K562 (cell line): ENCODE results near the gene DSCAM. TPM values are rescaled to one million over a fixed set of nuclear protein-coding genes. Genes with fewer than 3 reads are reported as not detected.

Source experiments
- ATAC-seq: fragments of 200-7000 bp; cut with Tn5 transposase; 3 replicates; pipeline ENCODE4 v1.9.1; 2020; ENCODE audit warnings: moderate library complexity
- BruUV-seq: library from RNA; stranded (reverse); fragments of 400-500 nt; replicated peaks from 2 replicates; lab custom pipeline; 2021; lab: Mats Ljungman, UMichigan
- CTCF ChIA-PET: fragments of 300-600 bp; formaldehyde crosslinking; extraction: SDS; loops from one replicate; lab custom pipeline; 2021; ENCODE audit warnings: low intra/inter-chr PET ratio; lab: Yijun Ruan, JAX
- POLR2A ChIA-PET: fragments of 300-600, 350-650 bp; sonication (Branson Sonifier 250); formaldehyde crosslinking; extraction: SDS; loops from one replicate; lab custom pipeline; 2021; ENCODE audit warnings: antibody characterized with exemption, inconsistent platforms; lab: Yijun Ruan, JAX
- DNase-seq, 4 experiments: peaks; one replicate each; pipeline versions ENCODE4 v3.0.0 to v3.0.0-alpha.2; 2011 to 2018; ENCODE audit warnings: low spot score in 3 of 4, mixed read lengths in 3 of 4; ENCODE audit errors: extremely low read depth in 1 of 4
- FAIRE-seq: peaks from 2 replicates; lab custom pipeline; 2011; peaks lifted over from hg19 to GRCh38; lab: Jason Lieb, UNC
- H2AFZ ChIP-seq: 2 replicates; pipeline ENCODE4 v1.6.0; 2011; ENCODE audit warnings: low read depth, low read length, control low read depth, inconsistent platforms
- H3K27ac ChIP-seq: fragments of 200-600 bp; 3 replicates; pipeline ENCODE4 v1.8.0; 2011; ENCODE audit warnings: low read depth, mild to moderate bottlenecking, control low read depth, inconsistent platforms, low read length, moderate library complexity, mixed read lengths; ENCODE audit errors: extremely low read depth
- H3K27me3 ChIP-seq, 2 experiments: fragments of 300-600 bp in 1 of 2; 2 replicates in 1 of 2; 3 replicates in 1 of 2; pipeline versions ENCODE4 v1.6.0 to v1.8.0; 2011; ENCODE audit warnings: inconsistent platforms in 2 of 2, low read length in 2 of 2, mild to moderate bottlenecking in 1 of 2, mixed read lengths in 1 of 2, moderate library complexity in 1 of 2; ENCODE audit not compliant: control insufficient read depth in 2 of 2, insufficient read depth in 2 of 2
- H3K36me3 ChIP-seq: fragments of 300-600 bp; 3 replicates; pipeline ENCODE4 v1.8.0; 2011; ENCODE audit warnings: mild to moderate bottlenecking, low read length, inconsistent platforms; ENCODE audit not compliant: control insufficient read depth, insufficient read depth
- H3K4me1 ChIP-seq, 2 experiments: fragments of 200-600 bp in 1 of 2; replicated peaks in 1 of 2; 2 replicates in 1 of 2; 3 replicates in 1 of 2; pipeline versions ENCODE4 v1.5.1 to v1.8.0; 2011; ENCODE audit warnings: inconsistent platforms in 2 of 2, low read length in 2 of 2, mild to moderate bottlenecking in 1 of 2, mixed read lengths in 1 of 2, moderate library complexity in 1 of 2; ENCODE audit not compliant: control insufficient read depth in 2 of 2, insufficient read depth in 2 of 2
- H3K4me2 ChIP-seq: 2 replicates; pipeline ENCODE4 v1.6.1; 2011; ENCODE audit warnings: low read length, control low read depth, inconsistent platforms, mixed read lengths; ENCODE audit not compliant: insufficient read depth
- H3K4me3 ChIP-seq: fragments of 200-600 bp; sonication (generic), shearing (Covaris generic); 2 replicates; pipeline ENCODE4 v1.5.1; 2016; ENCODE audit warnings: control low read depth, inconsistent platforms
- H3K79me2 ChIP-seq: fragments of 200-600 bp; 3 replicates; pipeline ENCODE4 v1.8.0; 2011; ENCODE audit warnings: low read length, inconsistent platforms; ENCODE audit not compliant: control insufficient read depth, insufficient read depth
- H3K9ac ChIP-seq, 2 experiments: 2 replicates each; pipeline versions ENCODE4 v1.6.0 to v1.6.1; 2011; ENCODE audit warnings: low read depth in 2 of 2, low read length in 2 of 2, control low read depth in 1 of 2, inconsistent platforms in 1 of 2, mild to moderate bottlenecking in 1 of 2, mixed read lengths in 1 of 2; ENCODE audit not compliant: insufficient read depth in 1 of 2
- H3K9me1 ChIP-seq: one replicate; pipeline ENCODE4 v1.6.0; 2011; ENCODE audit warnings: inconsistent platforms, mild to moderate bottlenecking, low read length, moderate library complexity; ENCODE audit not compliant: control insufficient read depth, insufficient read depth
- H3K9me3 ChIP-seq: replicated peaks from 2 replicates; pipeline ENCODE4 v1.5.1; 2011; ENCODE audit warnings: low read depth, low read length, inconsistent platforms; ENCODE audit not compliant: control insufficient read depth, insufficient read depth
- H4K20me1 ChIP-seq: replicated peaks from 2 replicates; pipeline ENCODE4 v1.6.1; 2011; ENCODE audit warnings: low read length, inconsistent platforms, mixed read lengths; ENCODE audit not compliant: control insufficient read depth, insufficient read depth
- ADNP ChIP-seq: fragments of 200-800 bp; sonication (Bioruptor generic); IDR thresholded peaks from 2 replicates; pipeline ENCODE4 v1.6.1; 2016; ENCODE audit warnings: missing genetic modification characterization, missing compliant biosample characterization
- CBX8 ChIP-seq: fragments of 200-600 bp; sonication (generic); IDR thresholded peaks from 2 replicates; pipeline ENCODE4 v1.6.1; 2012; ENCODE audit warnings: borderline replicate concordance, mixed run types, low read depth, mild to moderate bottlenecking, moderate library complexity, mixed read lengths, low read length, control low read depth, inconsistent platforms; ENCODE audit not compliant: poor library complexity, severe bottlenecking; ENCODE audit errors: extremely low read depth
- E2F5 ChIP-seq: sonication (generic); formaldehyde crosslinking; IDR thresholded peaks from 2 replicates; pipeline ENCODE4 v1.8.0; 2022; ENCODE audit warnings: mild to moderate bottlenecking, missing genetic modification reagents
- GABPB1 ChIP-seq: sonication (generic); formaldehyde crosslinking; IDR thresholded peaks from 2 replicates; pipeline ENCODE4 v1.8.0; 2022; ENCODE audit warnings: mild to moderate bottlenecking, missing genetic modification reagents
- HMBOX1 ChIP-seq: sonication (generic); IDR thresholded peaks from 2 replicates; pipeline ENCODE4 v1.6.1; 2016
- IRF1 ChIP-seq: sonication (generic); formaldehyde crosslinking; IDR thresholded peaks from 2 replicates; pipeline ENCODE4 v1.8.0; 2022; ENCODE audit warnings: missing genetic modification reagents, mild to moderate bottlenecking, borderline replicate concordance
- MTA2 ChIP-seq: fragments of 450-650 bp; IDR thresholded peaks from 2 replicates; pipeline ENCODE4 v1.6.1; 2016; ENCODE audit warnings: low read depth
- NCOA4 ChIP-seq: fragments of 450-650 bp; IDR thresholded peaks from 2 replicates; pipeline ENCODE4 v1.6.1; 2018; ENCODE audit warnings: mild to moderate bottlenecking; ENCODE audit not compliant: partially characterized antibody
- RBM34 ChIP-seq: fragments of 200-400 bp; formaldehyde crosslinking; IDR thresholded peaks from 2 replicates; pipeline ENCODE4 v1.6.1; 2018; ENCODE audit warnings: low read length, borderline replicate concordance; ENCODE audit not compliant: insufficient read depth
- SRSF1 ChIP-seq: fragments of 200-400 bp; formaldehyde crosslinking; IDR thresholded peaks from 2 replicates; pipeline ENCODE4 v1.6.1; 2017; ENCODE audit warnings: mild to moderate bottlenecking, low read depth, low read length, moderate library complexity
- TOE1 ChIP-seq, 2 experiments: fragments of 450-650 bp in 1 of 2; sonication (generic) in 1 of 2; formaldehyde crosslinking in 1 of 2; IDR thresholded peaks; 2 replicates each; pipeline versions ENCODE4 v1.7.1 to v1.8.0; 2016 to 2022; ENCODE audit warnings: borderline replicate concordance in 2 of 2, mild to moderate bottlenecking in 2 of 2, antibody characterized with exemption in 1 of 2, inconsistent platforms in 1 of 2, low read depth in 1 of 2, missing genetic modification reagents in 1 of 2, moderate library complexity in 1 of 2
- U2AF2 ChIP-seq: fragments of 200-400 bp; formaldehyde crosslinking; optimal IDR thresholded peaks from 2 replicates; pipeline ENCODE3; 2017; ENCODE audit warnings: low read depth, mild to moderate bottlenecking, low read length
- ZFP91 ChIP-seq: sonication (generic); formaldehyde crosslinking; IDR thresholded peaks from 2 replicates; pipeline ENCODE4 v1.8.0; 2022; ENCODE audit warnings: mild to moderate bottlenecking, missing genetic modification reagents
- ZNF175 ChIP-seq: fragments of 200-800 bp; sonication (Bioruptor generic); IDR thresholded peaks from 2 replicates; pipeline ENCODE4 v1.6.1; 2016; ENCODE audit warnings: low read depth, mild to moderate bottlenecking, missing genetic modification characterization, missing compliant biosample characterization
- WGBS: fragments of 100-300 bp; shearing (Covaris generic); methylation state at CpG from one replicate; pipeline ENCODE4 v1.1.6; 2016; ENCODE audit warnings: low coverage, mixed read lengths; ENCODE audit not compliant: insufficient coverage; ENCODE audit errors: missing lambda C conversion rate; 5-methylcytosine and 5-hydroxymethylcytosine counted together
- in situ Hi-C: fragments of 300-500 bp; cut with MboI; formaldehyde crosslinking; loops from 4 replicates; pipeline ENCODE4 v1.15.0; 2018; ENCODE audit warnings: inconsistent platforms, mixed read lengths
- intact Hi-C: fragments of 100-400 bp; cut with micrococcal nuclease; formaldehyde crosslinking; loops from 2 replicates; pipeline ENCODE4 v1.14.2; 2022
- polyA plus RNA-seq, 8 experiments: library from polyadenylated mRNA; depleted of rRNA in 4 of 8; stranded (reverse) in 5 of 8; unstranded in 3 of 8; fragments of >200 nt; fragmentation: Nextera tagmentation in 2 of 8; fragmentation: Illumina TruSeq in 1 of 8; extraction: Ambion mirVana in 2 of 8; extraction: Trizol in 1 of 8; gene quantifications; 2 replicates each; pipeline versions ENCODE4 v1.2.1 to v1.2.3, GENCODE V29; 2011 to 2014; ENCODE audit warnings: inconsistent platforms in 1 of 8, missing spikeins in 1 of 8
- total RNA-seq, 7 experiments: library from RNA; depleted of rRNA in 6 of 7; stranded (reverse); fragments of >200 nt in 6 of 7; fragmentation: Illumina TruSeq in 2 of 7; extraction: Trizol in 2 of 7; gene quantifications; 2 replicates each; pipeline versions ENCODE4 v1.2.1 to v1.2.3, GENCODE V29; 2011 to 2021; ENCODE audit warnings: low replicate concordance in 1 of 7
- TF ChIP-seq, protein P1 (sequence below): fragments of 250-450 bp; sonication (Bioruptor Pico); IDR thresholded peaks from 2 replicates; pipeline ENCODE4 v1.4.0; 2020; ENCODE audit warnings: mild to moderate bottlenecking, moderate library complexity

DSCAM gene
- total and polyA plus RNA-seq, 9 of the 15 experiments (the other 6 are each of a cell fraction or from before 2014, with no cell fraction given): not detected

DNA sequence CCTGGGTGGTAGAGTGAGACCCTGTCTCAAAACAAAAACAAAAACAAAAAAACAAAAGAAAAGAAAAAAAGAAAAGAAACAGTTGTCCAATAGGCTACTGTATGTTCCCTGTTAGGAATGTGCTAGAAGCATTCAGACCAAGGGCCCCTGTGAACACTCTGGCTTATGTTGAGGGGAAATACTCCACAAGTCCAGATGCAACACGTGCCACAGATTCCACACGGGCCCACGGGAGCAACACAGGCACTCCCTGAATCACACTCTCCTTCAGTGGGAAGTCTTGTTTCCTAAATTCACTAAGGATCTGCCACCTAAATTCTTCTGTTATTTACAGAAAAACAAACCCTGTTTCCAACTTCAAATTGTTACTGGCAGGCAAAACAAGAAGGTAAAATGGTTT is 688.6 kb downstream of the DSCAM start (continued):
- TF ChIP-seq HMBOX1: no peak
- no peak for TF ChIP-seq ZFP91
- TF ChIP-seq TOE1 (IDR thresholded peaks at IDR 0.05; ENCODE audit: borderline replicate concordance): no peak
- TF ChIP-seq TOE1 (CRISPR knock-in tag; IDR thresholded peaks at IDR 0.05; ENCODE audit: borderline replicate concordance, low read depth): no peak
- no peak for TF ChIP-seq NCOA4
- no peak for TF ChIP-seq U2AF2
- TF ChIP-seq ADNP (tag): no peak
- no peak for TF ChIP-seq MTA2
- TF ChIP-seq CBX8: no peak
- TF ChIP-seq, all 486 proteins: peak for 0

- no TSS peak for BruUV-seq
- H3K36me3 ChIP-seq: no peaks in the 10 kb centered on the region
- H3K9ac ChIP-seq: no peak overlapping the region
- POLR2A ChIA-PET: no interaction called here
- no peak for DNase-seq
- H3K4me1 ChIP-seq: no peaks in the 10 kb centered on the region
- H3K4me2 ChIP-seq: no peak overlapping the region
- WGBS: 5% methylated on average over 7 of the region's 7 CpGs
- no peak overlapping the region for H3K4me3 ChIP-seq
- H3K9me1 ChIP-seq: no peaks in the 10 kb centered on the region
- no peak for FAIRE-seq
- H3K27me3 ChIP-seq: no peaks in the 10 kb centered on the region
- no peaks in the 10 kb centered on the region for H3K79me2 ChIP-seq
- no peaks in the 10 kb centered on the region for H4K20me1 ChIP-seq
- in situ Hi-C loops (no loop called here), intact Hi-C loops (no loop called here)
- no peaks in the 10 kb centered on the region for H3K9me3 ChIP-seq
- CTCF ChIA-PET: no interaction called here
- H3K27ac ChIP-seq: no peak overlapping the region
- ATAC-seq: no peak
- no peak overlapping the region for H2AFZ ChIP-seq
- TF ChIP-seq IRF1 (CRISPR knock-in tag): no peak
- no peak for TF ChIP-seq RBM34
- TF ChIP-seq SRSF1: no peak
- TF ChIP-seq ZNF175 (CRISPR knock-in tag): no peak
- TF ChIP-seq E2F5 (CRISPR knock-in tag): no peak
- no peak for TF ChIP-seq GABPB1 (CRISPR knock-in tag)
- TF ChIP-seq, protein P1, sequence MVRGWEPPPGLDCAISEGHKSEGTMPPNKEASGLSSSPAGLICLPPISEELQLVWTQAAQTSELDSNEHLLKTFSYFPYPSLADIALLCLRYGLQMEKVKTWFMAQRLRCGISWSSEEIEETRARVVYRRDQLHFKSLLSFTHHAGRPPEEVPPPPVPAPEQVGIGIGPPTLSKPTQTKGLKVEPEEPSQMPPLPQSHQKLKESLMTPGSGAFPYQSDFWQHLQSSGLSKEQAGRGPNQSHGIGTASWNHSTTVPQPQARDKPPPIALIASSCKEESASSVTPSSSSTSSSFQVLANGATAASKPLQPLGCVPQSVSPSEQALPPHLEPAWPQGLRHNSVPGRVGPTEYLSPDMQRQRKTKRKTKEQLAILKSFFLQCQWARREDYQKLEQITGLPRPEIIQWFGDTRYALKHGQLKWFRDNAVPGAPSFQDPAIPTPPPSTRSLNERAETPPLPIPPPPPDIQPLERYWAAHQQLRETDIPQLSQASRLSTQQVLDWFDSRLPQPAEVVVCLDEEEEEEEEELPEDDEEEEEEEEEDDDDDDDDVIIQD: no peak
Measured at GRCh38 chr21:40155563-40155962, 691.4 kb downstream of the DSCAM start.
